AG08396 (cell line): ENCODE data around the gene ZNF33B.
A peak's percentile ranks its signal among the peaks of the same experiment; 100 is the strongest.
"Not testable (repeated sequence)": the region's sequence is repeated elsewhere in the genome, so short reads cannot be mapped to it uniquely, and the experiment has no call there.

ENCODE experiments used
- DNase-seq: peaks from one replicate; pipeline ENCODE4 v3.0.0; 2012; ENCODE audit warnings: low spot score, mixed read lengths

The ZNF33B gene

GRCh38 chr10:42638055-42638820, at the start of gene ZNF33B:
Gene ZNF33B (minus strand): TSS chr10:42638570. CDS start chr10:42636928, 1,642 bp downstream.
- peak; percentile 91 for DNase-seq

DNA sequence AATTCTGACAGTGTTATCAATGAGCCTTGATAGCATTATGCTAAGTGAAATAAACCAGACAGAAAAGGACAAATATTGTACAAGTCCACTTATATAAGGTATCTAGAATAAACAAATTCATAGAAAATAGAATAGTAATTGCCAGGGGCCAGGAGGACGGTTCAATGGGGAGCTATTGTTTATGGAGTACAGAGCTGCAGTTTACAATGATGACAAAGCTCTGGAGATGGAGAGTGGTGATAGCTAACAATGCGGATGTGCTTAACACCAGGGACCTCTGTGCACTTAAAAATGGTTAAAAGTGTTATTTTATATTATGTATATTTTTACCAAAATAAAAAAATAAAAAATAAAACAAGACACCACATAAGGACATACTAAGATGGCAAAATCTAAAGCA, 46.1 kb upstream of the ZNF33B start:
- no peak for DNase-seq

- no peak for DNase-seq
Observed at GRCh38 chr10:42680267-42680666, 41.9 kb upstream of the ZNF33B start.

DNA sequence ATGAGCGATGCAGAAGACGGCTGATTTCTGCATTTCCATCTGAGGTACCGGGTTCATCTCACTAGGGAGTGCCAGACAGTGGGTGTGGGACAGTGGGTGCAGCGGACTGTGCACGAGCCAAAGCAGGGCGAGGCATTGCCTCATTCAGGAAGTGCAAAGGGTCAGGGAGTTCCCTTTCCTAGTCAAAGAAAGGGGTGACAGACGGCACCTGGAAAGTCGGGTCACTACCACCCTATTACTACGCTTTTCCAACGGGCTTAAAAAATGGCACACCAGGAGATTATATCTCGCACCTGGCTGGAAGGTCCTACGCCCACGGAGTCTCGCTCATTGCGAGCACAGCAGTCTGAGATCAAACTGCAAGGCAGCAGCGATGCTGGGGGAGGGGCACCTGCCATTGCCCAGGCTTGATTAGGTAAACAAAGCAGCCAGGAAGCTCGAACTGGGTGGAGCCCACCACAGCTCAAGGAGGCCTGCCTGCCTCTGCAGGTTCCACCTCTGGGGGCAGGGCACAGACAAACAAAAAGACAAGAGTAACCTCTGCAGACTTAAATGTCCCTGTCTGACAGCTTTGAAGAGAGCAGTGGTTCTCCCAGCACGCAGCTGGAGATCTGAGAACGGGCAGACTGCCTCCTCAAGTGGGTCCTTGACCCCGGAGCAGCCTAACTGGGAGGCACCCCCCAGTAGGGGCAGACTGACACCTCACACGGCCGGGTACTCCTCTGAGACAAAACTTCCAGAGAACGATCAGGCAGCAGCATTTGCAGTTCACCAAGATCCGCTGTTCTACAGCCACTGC, 27.0 kb upstream of the ZNF33B start:
- not testable (repeated sequence) for DNase-seq

DNA sequence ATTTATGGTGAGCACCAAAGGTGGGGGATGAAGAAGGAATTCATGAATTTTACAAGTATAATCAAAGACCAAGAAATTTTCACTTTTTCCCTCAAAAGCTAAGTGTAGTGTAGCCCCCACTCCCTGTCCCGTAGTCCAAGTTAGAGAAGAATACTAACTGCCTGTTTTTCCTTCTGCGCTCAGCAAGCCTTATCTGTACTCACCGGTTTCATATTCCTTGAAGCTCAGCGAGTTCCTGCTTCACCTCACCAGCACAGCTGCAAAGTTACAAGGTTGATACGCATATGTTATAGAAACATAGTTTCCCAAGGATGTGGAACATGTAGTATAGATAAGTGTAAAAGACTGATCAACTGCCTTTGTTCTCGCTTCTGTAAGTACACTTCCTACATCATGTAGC, 16.0 kb upstream of the ZNF33B start:
- no peak for DNase-seq

DNA sequence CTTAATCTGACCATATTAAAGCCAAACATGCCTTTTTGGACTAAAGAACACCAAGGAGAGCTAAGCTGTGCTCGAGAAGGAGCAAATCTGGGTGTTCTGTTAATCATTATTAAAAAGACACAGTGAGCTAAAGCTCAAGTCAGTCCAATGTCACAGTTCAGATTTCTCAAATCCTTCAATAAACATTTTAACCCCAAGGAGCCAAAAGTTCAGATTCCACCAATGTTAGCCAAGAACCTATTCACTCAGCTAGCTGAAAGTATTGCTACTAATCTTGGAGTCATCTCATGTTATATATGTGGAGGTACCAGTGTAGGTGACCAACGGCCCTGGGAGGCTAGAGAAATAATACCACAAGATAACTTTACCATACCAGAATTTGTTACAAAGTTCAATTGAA, 14.5 kb upstream of the ZNF33B start:
- DNase-seq, result no peak

GRCh38 chr10:42650374-42650773, 12.0 kb upstream of the ZNF33B start:
- DNase-seq, result no peak

DNA sequence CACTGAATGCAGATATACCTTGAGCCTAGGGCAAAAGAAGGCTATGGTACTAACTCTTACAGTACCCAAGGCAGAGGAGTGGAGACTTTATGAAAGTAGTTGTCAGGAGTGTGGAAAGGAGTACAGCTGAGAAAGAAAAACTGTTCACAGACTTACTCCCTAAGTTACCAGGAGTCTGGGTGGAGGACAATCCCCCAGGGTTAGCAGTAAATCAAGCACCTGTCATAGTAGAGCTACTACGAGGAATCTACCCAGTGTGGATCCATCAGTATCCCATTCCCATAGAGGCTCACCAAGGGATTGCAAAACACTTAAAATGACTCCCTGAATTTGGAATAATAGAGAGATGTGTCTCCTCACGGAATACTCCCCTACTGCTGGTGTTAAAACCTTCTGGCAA, 10.1 kb upstream of the ZNF33B start:
- DNase-seq, result no peak

DNA sequence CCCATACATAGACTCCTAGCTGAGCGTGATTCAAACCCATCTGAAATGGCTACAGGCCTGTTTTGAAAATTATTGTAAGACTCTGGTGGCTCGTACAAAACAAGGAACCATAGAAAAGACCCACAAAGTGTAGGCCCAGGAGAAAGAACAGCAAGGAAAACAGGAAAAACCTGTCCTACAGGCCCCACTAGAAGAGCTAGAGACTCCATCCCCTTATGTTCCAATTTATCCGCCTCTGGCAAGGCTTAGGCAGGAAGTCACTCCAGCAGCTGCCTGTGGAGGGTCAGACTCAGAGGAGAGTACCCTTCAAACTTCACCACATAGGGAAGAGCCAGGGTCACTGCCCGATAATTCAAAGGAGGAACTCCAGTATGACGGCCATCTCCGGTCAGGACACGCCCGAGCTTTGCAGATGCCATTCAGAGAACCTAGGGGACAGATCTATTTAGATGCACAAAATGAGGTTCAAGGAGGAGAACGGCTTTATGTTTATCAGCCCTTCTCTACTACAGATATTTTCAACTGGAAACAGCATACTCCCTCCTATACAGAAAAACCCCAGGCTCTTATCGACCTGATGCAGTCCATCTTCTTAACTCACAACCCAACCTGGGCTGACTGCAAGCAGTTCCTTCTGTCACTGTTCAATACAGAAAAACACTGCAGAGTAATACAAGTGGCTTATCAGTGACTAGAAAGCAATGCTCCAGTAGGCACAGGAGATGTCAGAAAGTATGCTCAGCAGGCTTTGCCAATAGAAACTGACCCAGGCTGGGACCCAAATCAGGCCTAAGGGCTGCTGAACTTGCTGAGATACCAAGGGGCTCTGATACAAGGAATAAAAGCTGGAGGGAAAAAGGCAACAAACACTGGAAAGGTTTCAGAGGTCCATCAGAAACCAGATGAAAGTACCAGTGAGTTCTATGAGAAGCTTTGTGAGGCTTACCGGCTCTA, 8.6 kb upstream of the ZNF33B start:
- DNase-seq, result no peak

GRCh38 chr10:42646214-42646613, 7.8 kb upstream of the ZNF33B start:
- DNase-seq, result no peak

GRCh38 chr10:42645516-42645915, 7.1 kb upstream of the ZNF33B start:
- DNase-seq, result no peak

DNA sequence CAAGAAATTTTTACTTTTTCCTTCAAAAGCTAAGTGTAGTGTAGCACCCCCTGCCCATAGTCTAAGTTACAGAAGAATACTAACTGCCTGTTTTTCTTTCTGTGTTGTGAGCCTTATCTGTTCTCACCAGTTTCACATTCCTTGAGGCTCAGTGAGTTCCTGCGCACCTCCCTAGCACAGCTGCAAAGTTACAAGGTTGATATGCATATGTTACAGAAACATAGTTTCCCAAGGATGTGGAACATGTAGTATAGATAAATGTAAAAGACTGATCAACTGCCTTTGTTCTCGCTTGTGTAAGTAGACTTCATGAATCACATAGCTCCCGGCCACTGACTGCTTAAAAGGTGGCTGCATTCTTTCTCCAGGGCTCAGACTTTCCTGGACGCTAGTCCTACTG, 6.7 kb upstream of the ZNF33B start:
- no peak for DNase-seq

DNA sequence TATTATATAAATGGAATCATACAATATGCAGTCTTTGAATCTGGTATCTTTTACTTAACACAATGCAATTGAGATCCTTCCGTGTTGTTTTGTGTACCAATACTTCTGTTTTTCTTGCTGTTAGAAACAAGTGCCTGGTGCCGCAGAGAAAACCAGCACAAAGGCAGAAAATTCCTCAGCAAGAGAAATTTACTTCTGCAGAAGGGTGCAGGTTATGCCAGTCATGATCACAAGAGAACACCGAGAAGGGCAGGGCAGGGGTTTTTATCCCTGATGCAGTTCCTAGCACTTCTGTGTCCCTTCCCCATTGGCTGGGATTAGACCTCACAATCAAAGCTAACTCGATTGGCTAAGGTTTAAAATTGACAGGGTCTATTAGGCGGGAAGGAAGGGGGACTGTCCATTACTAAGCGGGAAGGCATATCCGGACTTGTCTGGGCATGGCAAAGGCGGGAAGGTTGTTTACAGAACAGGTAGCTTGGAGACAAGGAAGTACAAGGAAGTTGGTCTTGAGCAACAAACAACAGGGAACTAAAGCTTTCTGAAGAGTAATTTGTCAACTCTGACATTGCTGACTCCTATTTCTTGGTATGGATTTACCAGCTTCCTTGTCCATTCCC, 2.4 kb upstream of the ZNF33B start:
- DNase-seq, result no peak

GRCh38 chr10:42638821-42639270, 476 bp upstream of the ZNF33B start:
- no peak for DNase-seq

GRCh38 chr10:42637648-42638054, 719 bp downstream of the ZNF33B start:
- DNase-seq, result no peak

DNA sequence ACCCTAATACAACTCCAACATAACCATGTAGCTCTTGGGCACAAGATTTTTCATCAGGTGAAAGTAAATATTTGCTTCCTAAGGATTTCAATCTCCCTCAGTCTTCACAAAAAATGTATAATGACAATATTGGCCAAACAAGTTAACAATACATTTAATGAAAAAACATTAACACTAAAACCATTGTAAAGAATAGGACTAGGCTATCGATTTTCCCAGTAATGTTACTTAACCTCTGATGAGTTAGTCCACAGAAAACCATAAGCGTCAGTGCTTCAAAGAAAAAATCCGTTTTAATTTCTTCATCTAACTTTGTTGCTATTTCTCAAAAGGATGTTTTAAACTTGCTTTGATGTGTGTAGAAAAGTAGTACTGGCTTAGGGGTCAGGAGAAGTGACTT, 1.2 kb downstream of the ZNF33B start:
- no peak for DNase-seq

- no peak for DNase-seq
Observed at GRCh38 chr10:42635098-42635497, 3.3 kb downstream of the ZNF33B start.

DNA sequence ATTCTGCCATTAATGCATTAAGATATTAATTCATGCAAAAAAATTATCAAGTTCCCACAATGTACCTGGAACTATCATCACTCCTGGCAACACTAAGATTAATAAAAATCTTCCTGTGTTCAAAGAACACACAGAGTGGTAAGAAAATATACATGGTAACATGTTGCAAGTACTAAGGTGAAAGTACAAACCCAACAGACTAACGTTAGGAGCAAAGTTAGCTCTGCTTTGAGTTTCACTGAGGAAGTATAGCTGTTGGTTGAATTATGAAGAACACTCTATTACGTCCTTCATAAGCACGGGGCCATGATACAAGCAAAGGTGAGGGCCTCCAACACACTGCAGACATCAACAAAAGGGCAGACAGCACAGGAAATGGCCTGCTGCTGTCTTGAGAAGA, 5.8 kb downstream of the ZNF33B start:
- no peak for DNase-seq

- DNase-seq, result no peak
Observed at GRCh38 chr10:42630537-42631134, 7.7 kb downstream of the ZNF33B start.

- no peak for DNase-seq
Observed at GRCh38 chr10:42623929-42624328, 14.4 kb downstream of the ZNF33B start.

GRCh38 chr10:42618424-42618823, 19.9 kb downstream of the ZNF33B start:
- no peak for DNase-seq
